Activated CD8-positive, alpha-beta memory T cell treated with anti-CD3 and anti-CD28 coated beads for 36 hours (primary cell): ENCODE data around the gene VOPP1. TPM values are rescaled to one million over a fixed set of nuclear protein-coding genes. Genes with fewer than 3 reads are reported as not detected.

Source experiments
- CTCF ChIA-PET: fragments of 350-600 bp; sonication (Branson Sonifier 250); formaldehyde crosslinking; loops from one replicate; lab custom pipeline; 2021; ENCODE audit warnings: antibody characterized with exemption; lab: Charles Lee
- POLR2A ChIA-PET: fragments of 350-600 bp; sonication (Branson Sonifier 250); formaldehyde crosslinking; loops from one replicate; lab custom pipeline; 2021; ENCODE audit warnings: antibody characterized with exemption; lab: Charles Lee
- total RNA-seq, 2 experiments: library from RNA; stranded (reverse); gene quantifications; one replicate each; pipeline ENCODE4 v1.2.3, GENCODE V29; 2021

VOPP1 gene
- total RNA-seq, 2 experiments from 2014 or later: 67.0 to 69.7 TPM

DNA sequence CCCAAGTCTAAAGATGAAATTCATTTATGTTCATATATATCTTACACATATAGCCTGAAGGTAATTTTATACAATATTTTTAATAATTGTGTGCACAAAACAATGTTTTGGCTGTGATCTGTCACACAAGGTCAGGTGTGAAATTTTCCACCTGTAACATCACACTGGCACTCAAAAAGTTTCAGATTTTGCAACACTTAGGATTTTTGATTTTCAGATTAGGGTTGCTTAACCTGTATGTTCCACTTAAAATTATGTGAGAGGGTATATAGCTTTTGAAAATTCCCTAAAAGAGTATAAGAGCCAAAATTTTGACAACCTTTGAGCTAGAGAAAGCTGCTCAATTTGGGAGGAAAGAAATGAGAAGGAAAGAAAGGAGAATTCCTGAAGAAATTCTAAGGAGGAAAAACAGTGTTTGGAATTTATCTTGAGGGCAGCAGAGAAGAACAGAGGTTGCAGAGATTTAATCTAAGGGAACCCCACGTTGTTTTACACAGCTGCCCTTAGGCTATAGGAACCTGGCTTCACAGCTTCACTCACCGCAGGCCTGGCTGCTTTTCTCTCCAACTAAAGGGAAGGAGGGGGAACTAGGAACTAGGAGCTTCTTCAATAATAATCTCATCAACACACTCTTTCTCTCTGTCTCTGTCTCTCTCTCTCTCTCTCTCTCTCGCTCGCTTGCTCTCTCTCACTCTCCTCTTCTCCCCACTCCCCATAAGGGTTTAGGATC lies 8.5 kb downstream of the VOPP1 start:
- CTCF ChIA-PET: interaction anchor here (0.6 kb wide), 1 partner anchor 27 kb away, joined by 3 read pairs; no protein-coding TSS in a partner anchor
- POLR2A ChIA-PET: interaction anchor here (0.5 kb wide), 1 partner anchor 501 kb away, joined by 4 read pairs; no protein-coding TSS in a partner anchor

DNA sequence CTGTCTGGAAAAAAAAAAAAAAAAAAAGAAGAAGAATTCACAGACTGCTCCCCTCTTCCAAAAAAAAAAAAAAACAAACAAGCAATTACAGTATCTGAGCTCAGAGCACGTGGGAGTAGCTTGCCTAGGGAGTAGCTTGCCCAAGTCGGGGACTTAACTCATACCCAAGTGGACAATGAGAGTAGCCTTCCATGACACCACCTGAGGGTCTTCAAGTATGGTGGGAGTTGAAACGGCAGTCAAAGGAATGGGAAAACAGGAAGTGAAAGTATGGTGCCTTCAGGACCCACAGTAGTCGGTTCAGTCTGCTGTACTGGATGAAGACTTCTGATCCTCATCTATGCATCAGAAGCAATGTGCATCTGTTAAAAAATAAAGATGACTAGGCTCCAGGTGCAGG lies 10.6 kb downstream of the VOPP1 start:
- ChIA-PET CTCF (interaction anchor here (0.9 kb wide), 1 partner anchor 13 kb away, joined by 3 read pairs; no protein-coding TSS in a partner anchor), POLR2A (interaction anchor here (0.6 kb wide), 1 partner anchor 252 kb away, joined by 4 read pairs; no protein-coding TSS in a partner anchor)

DNA sequence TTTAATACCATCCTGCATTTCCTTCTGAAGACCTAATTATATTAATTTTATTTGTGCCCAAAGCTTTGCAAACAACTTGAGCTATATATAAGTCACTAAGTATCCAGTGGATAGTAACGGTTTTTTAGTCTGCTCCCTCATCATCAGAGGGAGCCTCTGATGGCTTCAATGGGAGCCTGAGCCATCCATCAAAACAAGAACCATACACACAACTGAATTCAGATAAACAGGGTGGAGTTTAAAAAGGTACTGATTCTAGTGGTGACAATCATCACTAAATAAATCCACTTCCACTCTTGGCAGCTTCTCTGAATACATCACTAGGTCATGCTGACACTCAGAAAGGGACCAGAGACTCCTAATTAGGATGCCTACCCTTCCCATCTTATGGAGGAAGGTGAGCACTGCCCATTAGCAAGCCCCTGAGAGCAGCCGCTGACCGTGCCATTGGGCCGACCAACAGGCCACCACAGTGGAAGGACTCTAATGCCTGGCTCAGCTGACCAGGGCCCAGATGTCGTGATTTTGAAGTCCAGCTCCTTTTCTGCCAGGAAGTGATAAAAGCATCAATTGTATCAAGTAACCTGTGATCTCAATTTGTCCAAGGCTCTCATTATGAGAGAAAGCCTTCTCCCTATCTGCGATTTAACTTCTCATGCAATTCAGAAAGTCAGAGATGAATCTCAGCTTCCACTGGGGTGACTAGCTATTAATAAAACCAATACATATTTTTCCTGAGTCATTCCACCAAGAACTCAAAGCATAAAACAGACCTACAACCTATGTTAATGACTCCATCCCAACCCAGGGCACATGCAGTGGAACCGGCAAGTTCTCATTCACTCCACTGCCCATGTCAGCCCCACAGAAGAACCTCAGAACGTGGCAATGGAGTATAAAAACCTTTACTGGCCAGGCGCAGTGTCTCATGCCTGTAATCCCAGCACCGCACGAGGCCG lies 13.1 kb downstream of the VOPP1 start:
- ChIA-PET POLR2A (interaction anchor here (1.0 kb wide), 2 partner anchors 10 to 26 kb away, joined by 4 to 5 read pairs; no protein-coding TSS in a partner anchor), CTCF (interaction anchor here (0.8 to 2.4 kb wide), 4 partner anchors 8 to 27 kb away, joined by 3 to 8 read pairs (median 4); no protein-coding TSS in a partner anchor)

DNA sequence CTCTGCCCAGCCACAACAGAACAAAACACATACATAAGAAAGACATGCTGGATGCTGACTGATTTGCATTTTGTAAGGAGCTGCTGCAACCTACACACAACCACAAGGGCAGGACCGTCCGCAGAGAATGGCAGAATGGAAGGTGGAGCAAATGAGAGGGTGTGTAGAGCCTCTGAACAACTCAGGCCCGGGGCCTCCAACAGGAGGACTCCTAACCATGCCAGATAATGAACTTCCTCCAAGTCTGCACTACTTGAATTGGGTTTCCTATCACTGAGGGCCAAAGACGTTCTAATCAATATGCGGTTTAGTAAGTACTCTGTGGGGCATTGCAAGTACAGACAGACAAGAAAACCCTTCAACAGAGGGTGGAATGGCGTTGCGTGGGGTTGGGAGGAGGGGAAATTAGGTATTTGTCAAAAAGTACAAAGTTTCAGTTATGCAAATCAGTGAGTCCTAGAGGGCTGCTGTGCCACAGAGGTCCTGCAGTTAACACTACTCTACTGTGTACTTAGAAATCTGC lies 14.6 kb downstream of the VOPP1 start:
- POLR2A ChIA-PET: no interaction called here
- CTCF ChIA-PET: interaction anchor here (2.4 kb wide), 2 partner anchors 24 to 26 kb away, joined by 6 to 8 read pairs; no protein-coding TSS in a partner anchor

DNA sequence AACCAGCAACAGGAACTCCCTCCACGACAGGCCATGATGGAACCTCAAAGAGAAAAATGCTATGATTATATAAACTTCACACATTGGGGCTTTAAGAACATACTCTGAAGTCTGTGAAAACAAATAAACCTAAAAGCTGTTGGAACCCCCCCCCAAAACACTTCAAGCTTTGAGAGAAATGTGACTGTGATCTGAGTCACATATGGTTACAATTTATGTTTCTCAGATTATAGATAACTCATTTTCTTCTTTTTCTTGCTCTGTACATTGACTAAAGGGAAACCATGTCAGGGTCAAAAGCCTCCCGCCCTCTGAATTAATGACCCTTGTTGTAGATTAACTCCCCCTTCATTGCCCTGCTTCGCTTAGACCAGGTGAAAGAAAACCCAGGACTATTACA lies 15.8 kb downstream of the VOPP1 start:
- ChIA-PET CTCF (interaction anchor here (1.1 kb wide), 1 partner anchor 21 kb away, joined by 4 read pairs; no protein-coding TSS in a partner anchor), POLR2A (no interaction called here)

DNA sequence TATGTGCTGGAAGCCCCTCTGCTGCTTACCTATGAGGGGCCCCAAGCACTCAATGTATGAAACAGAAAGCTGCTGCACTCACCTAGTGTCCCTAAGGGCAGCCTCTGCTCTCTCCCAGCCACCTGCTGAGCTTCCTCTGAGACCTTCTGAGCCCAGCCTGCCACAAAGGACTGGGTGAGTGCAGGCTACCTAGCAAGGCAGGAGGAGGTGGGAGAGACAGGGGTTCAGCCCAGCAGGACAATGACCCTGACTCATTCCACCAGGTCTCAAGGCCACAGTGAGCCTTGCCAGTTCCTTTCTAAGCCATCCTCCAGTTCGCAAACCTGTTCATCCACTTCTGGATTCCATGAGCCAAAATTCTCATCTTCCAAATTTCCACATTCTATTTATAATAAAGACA lies 16.3 kb downstream of the VOPP1 start:
- ChIA-PET POLR2A (no interaction called here), CTCF (interaction anchor here (1.1 kb wide), 1 partner anchor 21 kb away, joined by 4 read pairs; no protein-coding TSS in a partner anchor)

DNA sequence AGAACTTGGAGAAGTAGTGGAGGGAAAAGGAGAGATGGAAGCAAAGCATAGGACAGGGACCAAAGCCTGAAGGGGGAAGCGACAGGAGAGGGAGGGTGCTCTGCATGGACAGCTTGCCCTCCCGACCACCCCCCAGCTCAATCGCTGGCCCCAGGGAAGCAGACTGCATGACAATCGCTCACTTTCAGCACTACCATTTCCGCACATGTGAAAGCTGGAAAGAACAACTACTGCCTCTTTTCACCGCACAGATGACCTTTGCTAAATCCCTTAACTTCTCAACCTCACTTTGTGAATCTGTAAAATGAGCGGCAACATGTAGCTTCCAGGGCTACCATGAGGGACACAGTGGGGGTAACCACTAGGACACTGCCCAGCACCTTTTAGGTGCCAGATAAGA lies 17.1 kb downstream of the VOPP1 start:
- POLR2A ChIA-PET: no interaction called here
- CTCF ChIA-PET: interaction anchor here (1.0 kb wide), 1 partner anchor 14 kb away, joined by 3 read pairs; no protein-coding TSS in a partner anchor

DNA sequence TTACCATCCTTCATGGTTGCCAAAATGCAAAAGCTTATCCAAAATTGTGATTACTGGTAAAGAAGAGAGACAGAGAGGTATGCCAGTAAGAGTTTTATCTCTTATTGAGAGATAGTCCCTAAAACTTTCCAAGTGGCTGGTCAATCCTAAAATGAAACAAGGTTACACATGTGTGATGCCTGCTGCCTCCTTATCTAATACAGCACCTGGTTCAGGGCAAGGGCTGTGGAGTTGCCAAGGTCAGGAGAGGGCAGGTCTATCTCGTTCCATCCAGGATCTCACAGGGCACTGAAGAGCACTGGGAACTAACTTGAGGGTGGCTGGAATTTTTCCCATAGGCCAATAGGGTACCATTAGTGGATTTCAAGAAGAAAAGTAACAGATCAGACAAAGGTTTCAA lies 18.3 kb downstream of the VOPP1 start:
- POLR2A ChIA-PET: no interaction called here
- CTCF ChIA-PET: interaction anchor here (1.0 kb wide), 1 partner anchor 411 kb away, joined by 3 read pairs; no protein-coding TSS in a partner anchor

DNA sequence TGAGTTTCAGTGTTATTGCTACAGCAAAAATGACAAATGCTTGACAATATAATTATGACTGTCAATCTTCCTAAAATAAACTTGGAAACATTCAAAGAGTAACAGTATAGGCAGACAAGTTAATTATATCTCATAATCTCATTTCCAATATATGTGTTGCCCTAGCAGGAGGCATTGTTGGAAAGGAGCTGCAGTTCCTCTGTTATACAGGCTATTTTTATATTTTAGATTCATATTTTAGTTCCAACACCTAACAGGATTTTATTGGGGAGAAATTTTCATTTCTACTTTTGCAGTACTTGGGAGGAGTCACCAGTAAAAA lies 19.3 kb downstream of the VOPP1 start:
- POLR2A ChIA-PET: no interaction called here
- CTCF ChIA-PET: interaction anchor here (0.8 to 1.0 kb wide), 2 partner anchors 226 to 412 kb away, joined by 3 read pairs; no protein-coding TSS in a partner anchor

DNA sequence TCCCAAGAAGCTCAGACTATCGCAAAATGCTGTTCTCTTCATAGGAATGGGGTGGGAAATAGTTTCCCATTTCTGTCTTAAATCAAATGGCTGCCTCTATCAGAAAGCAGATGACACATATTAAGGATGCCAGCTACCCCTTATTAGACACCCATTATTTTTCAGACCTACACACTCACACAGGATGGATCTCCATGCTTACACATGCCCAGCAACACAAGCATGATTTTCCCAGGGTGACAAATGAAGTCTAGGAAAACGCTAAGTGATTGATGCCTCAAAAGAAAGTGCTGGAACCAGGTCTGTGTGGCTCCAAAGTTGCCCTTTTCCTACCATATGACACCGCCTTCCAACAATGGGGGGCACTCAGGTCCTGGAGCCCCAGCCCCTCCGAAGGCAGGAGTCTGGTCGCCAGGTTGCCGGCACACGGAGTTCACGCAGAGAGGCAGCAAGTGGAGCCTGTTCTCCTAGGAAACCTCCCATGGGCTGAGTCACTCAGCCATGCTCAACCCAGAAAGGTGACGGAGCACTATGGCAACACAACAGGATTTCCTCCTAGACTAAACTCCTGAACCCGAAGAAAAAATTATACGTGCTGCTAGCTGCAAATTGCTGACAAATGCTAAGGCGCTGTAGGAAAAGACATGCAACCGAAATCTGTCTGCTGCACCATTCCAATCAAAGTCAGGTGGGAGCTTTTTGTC lies 19.8 kb downstream of the VOPP1 start:
- POLR2A ChIA-PET: no interaction called here
- CTCF ChIA-PET: no interaction called here

DNA sequence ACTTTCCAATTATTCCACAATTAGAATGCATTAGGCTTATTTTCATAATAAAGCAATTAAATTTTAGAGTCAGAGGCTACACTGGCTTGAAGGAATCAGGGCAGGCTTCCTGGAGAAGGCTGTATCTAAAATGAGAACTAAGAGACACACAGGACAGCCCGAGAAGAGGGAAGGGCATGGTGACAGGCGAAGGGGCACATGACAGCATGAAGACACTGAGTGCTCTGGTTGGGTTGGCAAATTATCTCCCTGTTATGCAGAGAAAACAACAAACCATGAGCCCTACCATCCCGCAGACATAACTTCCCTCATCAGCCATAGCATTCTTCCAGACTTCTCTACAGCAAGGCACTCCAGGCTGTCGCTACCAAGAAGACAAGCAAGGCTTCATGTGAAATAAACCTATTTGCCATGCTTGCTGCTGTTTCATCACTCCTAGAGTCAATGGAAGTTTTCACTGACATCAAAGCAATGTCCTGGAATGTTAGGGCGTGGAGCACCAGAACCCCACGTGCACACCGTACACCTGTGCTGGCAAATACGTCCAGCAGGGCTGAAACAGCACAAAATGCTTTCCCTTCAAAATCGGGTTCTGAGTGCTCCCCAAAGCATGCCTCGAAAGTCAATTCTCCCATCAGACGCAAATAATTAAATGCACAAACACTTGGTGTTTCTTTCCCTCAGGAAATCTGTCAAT lies 21.3 kb downstream of the VOPP1 start:
- POLR2A ChIA-PET: interaction anchor here (0.5 kb wide), 1 partner anchor 147 kb away, joined by 5 read pairs; no protein-coding TSS in a partner anchor
- CTCF ChIA-PET: no interaction called here

DNA sequence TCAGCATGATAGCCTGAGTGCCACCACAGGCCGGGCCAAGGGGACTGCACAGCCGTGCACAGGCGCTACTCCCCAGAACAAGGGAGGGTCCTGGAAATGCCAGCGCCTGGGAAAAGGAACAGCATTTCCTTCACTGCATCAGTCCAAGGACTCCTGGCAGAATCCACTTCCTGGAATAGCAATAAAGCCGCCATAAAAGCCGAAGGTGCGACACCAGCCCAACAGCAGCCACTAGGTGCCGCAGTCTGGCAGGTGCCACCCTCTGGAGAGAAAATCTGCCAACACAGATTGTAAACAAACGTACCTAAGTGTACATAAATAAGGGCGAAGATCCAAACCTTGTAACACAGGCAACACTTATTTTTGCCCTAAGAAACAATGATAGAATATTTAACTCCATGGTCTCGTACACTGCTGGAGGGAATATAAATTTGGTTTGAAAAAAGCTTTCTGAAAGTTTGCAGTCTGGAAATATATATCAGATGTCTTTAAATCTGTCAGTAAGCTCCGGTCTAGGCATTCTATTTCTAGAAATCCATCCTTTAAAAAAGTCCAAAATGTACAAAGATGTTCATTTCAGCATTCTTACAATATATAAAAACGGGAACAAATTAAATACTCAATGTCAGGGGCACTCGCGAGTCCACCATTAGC lies 22.2 kb downstream of the VOPP1 start:
- CTCF ChIA-PET: interaction anchor here (1.6 kb wide), 1 partner anchor 17 kb away, joined by 5 read pairs; no protein-coding TSS in a partner anchor

DNA sequence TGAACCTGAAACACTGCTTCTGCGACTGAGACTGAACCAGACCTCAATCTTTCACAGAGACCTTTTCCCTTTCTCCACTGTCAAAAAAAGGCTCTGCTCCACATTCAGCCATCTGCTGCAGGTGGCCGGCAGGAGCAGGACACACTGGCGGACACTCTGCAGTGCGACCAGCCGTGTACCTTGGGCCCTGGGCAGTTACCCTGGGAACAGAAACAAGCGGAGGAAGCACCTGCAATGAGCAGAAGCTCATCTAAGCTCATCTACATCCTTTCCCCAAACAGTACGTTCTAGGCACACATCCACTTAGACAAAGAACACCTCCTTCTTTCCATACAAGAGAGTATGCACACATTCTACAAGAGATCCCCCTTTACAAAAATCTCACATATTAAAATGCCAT lies 22.8 kb downstream of the VOPP1 start:
- ChIA-PET CTCF (interaction anchor here (1.1 to 1.6 kb wide), 2 partner anchors 12 to 16 kb away, joined by 3 to 5 read pairs; no protein-coding TSS in a partner anchor), POLR2A (no interaction called here)

More for the DNA sequence above, 22.2 kb downstream of the VOPP1 start:
- POLR2A ChIA-PET: no interaction called here

DNA sequence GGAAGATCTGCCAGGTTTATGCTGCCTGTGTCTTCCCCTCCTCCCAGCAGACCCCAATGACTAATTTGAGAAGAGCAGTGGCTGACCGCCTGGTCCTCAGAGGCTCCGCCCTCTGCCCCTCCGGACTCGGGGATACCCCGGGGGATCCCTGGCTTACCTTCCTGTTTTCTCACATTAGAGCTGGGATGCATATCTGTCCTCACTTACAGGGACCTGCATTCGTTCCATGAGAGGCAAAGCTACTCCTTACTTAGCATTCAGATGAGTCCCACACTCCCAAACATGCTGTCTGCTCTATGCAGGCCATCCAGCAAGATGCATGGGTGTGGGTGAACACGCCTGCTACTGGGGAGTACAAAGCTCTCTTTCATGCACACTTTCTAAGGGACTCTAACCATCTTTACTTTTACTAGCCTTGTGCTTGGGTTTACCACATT lies 24.0 kb downstream of the VOPP1 start:
- ChIA-PET POLR2A (no interaction called here), CTCF (interaction anchor here (1.6 kb wide), 1 partner anchor 15 kb away, joined by 5 read pairs; no protein-coding TSS in a partner anchor)

DNA sequence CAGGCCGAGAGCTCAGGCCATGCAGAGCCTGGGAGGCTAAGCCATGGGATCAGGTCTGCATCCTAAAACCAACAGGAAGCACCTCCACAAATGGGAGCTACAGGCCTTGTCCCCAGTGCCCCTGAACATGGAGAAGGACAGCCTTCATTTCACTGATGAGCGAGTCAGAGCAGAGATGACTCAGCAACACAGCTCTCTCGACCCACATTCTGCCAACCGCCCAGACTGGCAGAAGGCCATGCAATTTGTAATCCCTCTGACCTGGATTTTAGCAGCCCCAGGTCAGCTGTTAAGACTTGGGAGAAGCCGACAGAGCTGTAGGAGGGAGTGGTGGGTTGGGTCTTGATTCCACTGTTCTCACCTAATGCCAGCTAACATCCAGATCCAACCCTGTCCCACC lies 25.5 kb downstream of the VOPP1 start:
- ChIA-PET CTCF (no interaction called here), POLR2A (interaction anchor here (1.0 kb wide), 1 partner anchor 14 kb away, joined by 3 read pairs; no protein-coding TSS in a partner anchor)

DNA sequence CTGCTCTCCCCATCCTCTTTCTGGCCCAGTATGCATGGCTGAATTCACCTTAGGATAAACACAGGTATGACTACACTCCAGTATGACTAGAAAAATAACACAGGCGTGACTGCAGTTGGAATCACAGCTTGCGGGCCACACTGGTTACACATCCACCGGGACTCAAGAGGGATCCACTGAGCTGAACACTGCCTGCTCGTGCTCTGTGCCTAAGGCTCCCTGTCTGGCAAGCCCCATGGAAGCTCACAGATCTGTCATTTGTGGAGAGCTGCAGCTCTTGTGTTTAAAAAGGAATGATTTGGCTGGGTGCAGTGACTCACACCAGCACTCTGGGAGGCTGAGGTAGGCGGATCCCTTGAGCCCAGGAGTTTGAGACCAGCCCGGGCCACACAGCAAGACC lies 26.8 kb downstream of the VOPP1 start:
- ChIA-PET CTCF (interaction anchor here (0.6 kb wide), 1 partner anchor 10 kb away, joined by 3 read pairs; no protein-coding TSS in a partner anchor), POLR2A (interaction anchor here (1.2 kb wide), 2 partner anchors 11 to 29 kb away, joined by 4 to 5 read pairs; no protein-coding TSS in a partner anchor)
